Tibial artery (tissue), 4 donors: ENCODE data around the gene OR1M1.

Source experiments
- DNase-seq, 2 donors: peaks; one replicate each; pipeline ENCODE4 v3.0.0-alpha.2; 2019
- H3K27ac ChIP-seq, 2 donors: fragments of 200-600 bp; sonication (generic) in 1 of 2; 1 replicate in 1 of 2; 2 replicates in 1 of 2; pipeline ENCODE4 v1.5.1; 2018 to 2019; ENCODE audit warnings: mild to moderate bottlenecking in 1 of 2
- H3K27me3 ChIP-seq, 2 donors: fragments of 200-600 bp; sonication (generic) in 1 of 2; one replicate each; pipeline versions ENCODE4 v1.5.1 to v1.6.0; 2016 to 2019
- H3K36me3 ChIP-seq, 3 donors: fragments of 200-600 bp; sonication (generic) in 2 of 3; one replicate each; pipeline ENCODE4 v1.5.1; 2016 to 2019; ENCODE audit warnings: mild to moderate bottlenecking in 2 of 3
- H3K4me1 ChIP-seq, 4 donors: fragments of 200-600 bp; sonication (generic) in 2 of 4; 1 replicate in 3 of 4; 2 replicates in 1 of 4; pipeline ENCODE4 v1.5.1; 2016 to 2019
- H3K4me3 ChIP-seq, 2 donors: fragments of 200-600 bp; sonication (generic) in 1 of 2; 1 replicate in 1 of 2; 2 replicates in 1 of 2; pipeline ENCODE4 v1.5.1; 2018 to 2019; ENCODE audit warnings: mild to moderate bottlenecking in 2 of 2
- H3K9me3 ChIP-seq, 3 donors: fragments of 200-600 bp; sonication (generic) in 1 of 3; one replicate each; pipeline ENCODE4 v1.5.1; 2016 to 2019
- intact Hi-C: fragments of 100-400 bp; cut with DNase I; formaldehyde crosslinking; loops from one replicate; pipeline ENCODE4 v1.15.0; 2023; ENCODE audit warnings: low total_unique reads
- TF ChIP-seq, protein P1 (sequence below), 2 experiments: fragments of 200-600 bp in 1 of 2; fragments of 450-650 bp in 1 of 2; IDR thresholded peaks; one replicate each; pipeline ENCODE4 v1.5.1; 2017 to 2019; ENCODE audit warnings: antibody characterized with exemption in 2 of 2, mild to moderate bottlenecking in 1 of 2, moderate library complexity in 1 of 2

The OR1M1 gene, protein sequence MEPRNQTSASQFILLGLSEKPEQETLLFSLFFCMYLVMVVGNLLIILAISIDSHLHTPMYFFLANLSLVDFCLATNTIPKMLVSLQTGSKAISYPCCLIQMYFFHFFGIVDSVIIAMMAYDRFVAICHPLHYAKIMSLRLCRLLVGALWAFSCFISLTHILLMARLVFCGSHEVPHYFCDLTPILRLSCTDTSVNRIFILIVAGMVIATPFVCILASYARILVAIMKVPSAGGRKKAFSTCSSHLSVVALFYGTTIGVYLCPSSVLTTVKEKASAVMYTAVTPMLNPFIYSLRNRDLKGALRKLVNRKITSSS

DNA sequence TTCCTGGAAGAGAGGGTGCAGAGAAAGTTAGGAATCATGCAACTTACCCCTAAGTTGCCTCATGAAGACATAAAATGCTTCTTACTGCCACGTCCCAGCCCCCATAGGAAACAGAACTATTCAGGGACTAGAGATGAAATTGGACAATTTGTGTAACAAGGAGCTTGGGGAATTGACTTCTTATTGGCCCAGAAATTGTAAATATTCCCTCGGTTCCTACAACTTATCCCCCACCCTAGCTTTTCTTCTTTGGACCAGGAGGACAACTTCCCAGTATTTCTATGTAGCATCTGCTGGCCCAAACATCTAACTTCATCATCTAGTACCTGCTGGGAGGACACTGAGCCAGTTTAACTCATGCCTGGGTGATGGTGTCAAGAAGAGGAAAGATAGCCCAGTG lies at the start of gene OR1M1:
Gene OR1M1 (plus strand): TSS at position 301 of the 400 bp plus-strand sequence. CDS start 6,184 bp downstream, outside the sequence.
- Histone ChIP-seq H3K27ac (no peak within 1 kb of the TSS), H3K36me3 (no peaks in the 10 kb centered on the region), H3K27me3 (peaks cover 0 to 2% of the 10 kb centered on the region in 2 donors), H3K9me3 (no peaks in the 10 kb centered on the region), H3K4me3 (no peak within 1 kb of the TSS), H3K4me1 (no peaks in the 10 kb centered on the region)
- TF ChIP-seq, protein P1, sequence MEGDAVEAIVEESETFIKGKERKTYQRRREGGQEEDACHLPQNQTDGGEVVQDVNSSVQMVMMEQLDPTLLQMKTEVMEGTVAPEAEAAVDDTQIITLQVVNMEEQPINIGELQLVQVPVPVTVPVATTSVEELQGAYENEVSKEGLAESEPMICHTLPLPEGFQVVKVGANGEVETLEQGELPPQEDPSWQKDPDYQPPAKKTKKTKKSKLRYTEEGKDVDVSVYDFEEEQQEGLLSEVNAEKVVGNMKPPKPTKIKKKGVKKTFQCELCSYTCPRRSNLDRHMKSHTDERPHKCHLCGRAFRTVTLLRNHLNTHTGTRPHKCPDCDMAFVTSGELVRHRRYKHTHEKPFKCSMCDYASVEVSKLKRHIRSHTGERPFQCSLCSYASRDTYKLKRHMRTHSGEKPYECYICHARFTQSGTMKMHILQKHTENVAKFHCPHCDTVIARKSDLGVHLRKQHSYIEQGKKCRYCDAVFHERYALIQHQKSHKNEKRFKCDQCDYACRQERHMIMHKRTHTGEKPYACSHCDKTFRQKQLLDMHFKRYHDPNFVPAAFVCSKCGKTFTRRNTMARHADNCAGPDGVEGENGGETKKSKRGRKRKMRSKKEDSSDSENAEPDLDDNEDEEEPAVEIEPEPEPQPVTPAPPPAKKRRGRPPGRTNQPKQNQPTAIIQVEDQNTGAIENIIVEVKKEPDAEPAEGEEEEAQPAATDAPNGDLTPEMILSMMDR (IDR thresholded peaks at IDR 0.05): no peak
- intact Hi-C loops: no loop called here
- DNase-seq: no peak

DNA sequence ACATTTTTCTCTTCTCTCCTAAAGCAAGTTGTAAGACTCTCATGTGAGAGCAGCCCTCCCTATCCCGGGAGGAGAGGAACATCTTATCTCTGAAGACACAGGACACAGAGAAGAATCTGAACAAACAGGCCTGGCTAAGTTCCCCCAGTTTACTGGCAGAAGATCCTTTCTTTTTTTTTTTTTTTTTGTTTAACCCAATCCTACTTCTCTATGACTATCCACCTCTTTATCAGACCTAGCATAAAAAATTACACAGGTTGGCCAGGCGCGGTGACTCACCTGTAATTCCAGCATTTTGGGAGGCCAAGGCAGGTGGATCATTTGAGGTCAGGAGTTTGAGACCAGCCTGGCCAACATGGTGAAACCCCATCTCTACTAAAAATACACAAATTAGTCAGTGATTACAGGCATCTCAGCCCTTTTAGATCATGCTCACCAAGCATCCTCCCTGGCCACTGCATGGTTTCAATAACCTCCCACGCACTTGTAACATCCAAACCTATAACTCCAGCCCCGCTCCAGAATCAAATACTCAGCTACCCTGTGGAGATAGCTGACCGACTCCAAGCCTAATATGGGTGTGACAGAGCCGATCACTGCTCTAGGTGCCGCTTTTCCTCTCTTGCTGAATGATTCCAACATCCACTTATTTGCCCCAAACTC lies 49.3 kb upstream of the OR1M1 start:
- no peaks in the 10 kb centered on the region for H3K9me3 ChIP-seq
- DNase-seq: no peak
- no peak overlapping the region for H3K27ac ChIP-seq
- no peaks in the 10 kb centered on the region for H3K4me1 ChIP-seq
- no peaks in the 10 kb centered on the region for H3K27me3 ChIP-seq
- H3K4me3 ChIP-seq: no peak overlapping the region
- TF ChIP-seq, protein P1 (IDR thresholded peaks at IDR 0.05): no peak
- H3K36me3 ChIP-seq: no peaks in the 10 kb centered on the region
- intact Hi-C loops: no loop called here

DNA sequence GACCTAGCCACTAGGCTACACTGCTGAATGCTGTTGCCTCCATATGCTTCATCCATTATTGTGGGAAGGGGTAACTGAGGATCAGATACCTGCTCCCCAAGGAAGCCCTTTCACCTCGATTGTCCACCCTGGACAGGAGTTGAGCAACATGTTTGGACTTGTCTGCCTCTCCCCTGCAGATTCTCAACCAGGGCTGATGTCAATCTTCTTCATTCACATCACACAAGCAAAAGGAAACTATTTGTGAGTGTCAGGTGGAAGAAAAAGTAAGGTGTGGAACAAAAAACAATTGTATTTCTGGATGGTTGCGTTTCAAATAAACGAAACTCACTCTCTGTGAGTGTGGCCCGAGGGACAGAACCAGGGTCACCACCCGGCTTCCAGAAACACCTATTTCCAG lies 47.1 kb upstream of the OR1M1 start:
- no peaks in the 10 kb centered on the region for H3K9me3 ChIP-seq
- intact Hi-C loops: no loop called here
- DNase-seq: no peak
- no peaks in the 10 kb centered on the region for H3K27me3 ChIP-seq
- no peak overlapping the region for H3K27ac ChIP-seq
- no peaks in the 10 kb centered on the region for H3K36me3 ChIP-seq
- H3K4me1 ChIP-seq: no peaks in the 10 kb centered on the region
- H3K4me3 ChIP-seq: no peak overlapping the region
- TF ChIP-seq, protein P1 (IDR thresholded peaks at IDR 0.05): no peak

DNA sequence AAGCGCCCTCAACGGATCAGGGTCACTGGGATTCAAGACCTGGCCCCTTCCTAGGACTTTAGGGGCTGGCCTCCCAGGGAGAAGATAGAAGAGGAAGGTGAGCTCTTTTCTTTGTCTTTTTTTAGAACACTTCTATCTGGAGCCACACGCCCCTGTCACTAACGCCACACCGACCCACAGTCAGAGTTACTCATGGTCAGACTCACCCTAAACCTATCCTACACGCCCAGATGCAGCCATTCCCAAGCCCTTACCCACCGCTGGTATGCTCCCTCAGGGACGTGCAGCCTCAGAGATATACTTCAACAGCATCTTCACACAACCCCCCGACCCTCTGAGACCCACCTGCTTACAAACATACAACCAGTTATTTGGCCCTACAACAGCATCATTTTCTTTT lies 46.7 kb upstream of the OR1M1 start:
- TF ChIP-seq, protein P1 (IDR thresholded peaks at IDR 0.05): no peak
- Histone ChIP-seq H3K9me3 (no peaks in the 10 kb centered on the region), H3K27ac (no peak overlapping the region), H3K36me3 (no peaks in the 10 kb centered on the region), H3K4me1 (no peaks in the 10 kb centered on the region), H3K27me3 (no peaks in the 10 kb centered on the region), H3K4me3 (no peak overlapping the region)
- DNase-seq: no peak
- intact Hi-C loops: no loop called here

DNA sequence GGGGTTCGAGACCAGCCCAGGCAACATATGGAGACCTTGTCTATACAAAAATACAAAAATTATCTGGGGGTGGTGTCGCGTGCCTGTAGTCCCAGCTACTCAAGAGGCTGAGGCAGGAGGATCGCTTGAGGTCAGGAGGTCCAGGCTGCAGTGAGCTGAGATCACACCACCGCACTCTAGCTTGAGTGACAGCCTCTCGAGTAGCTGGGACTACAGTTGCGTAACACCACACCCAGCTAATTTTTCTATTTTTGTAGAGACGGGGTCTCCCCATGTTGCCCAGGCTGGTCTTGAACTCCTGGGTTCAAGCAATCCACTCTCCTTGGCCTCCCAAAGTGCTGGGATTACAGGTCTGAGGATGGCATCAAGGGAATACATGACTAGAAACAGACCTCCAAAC lies 45.8 kb upstream of the OR1M1 start:
- TF ChIP-seq, protein P1 (IDR thresholded peaks at IDR 0.05): no peak
- Histone ChIP-seq H3K4me3 (no peak overlapping the region), H3K27me3 (no peaks in the 10 kb centered on the region), H3K27ac (no peak overlapping the region), H3K36me3 (no peaks in the 10 kb centered on the region), H3K4me1 (no peaks in the 10 kb centered on the region), H3K9me3 (no peaks in the 10 kb centered on the region)
- intact Hi-C loops: no loop called here
- no peak for DNase-seq
